ENCODE measurements around the gene GLYATL3. TPM values are rescaled to one million over a fixed set of nuclear protein-coding genes. Genes with fewer than 3 reads are reported as not detected.

The GLYATL3 gene
- not detected for total RNA-seq
- long read RNA-seq, result 0 reads

DNA sequence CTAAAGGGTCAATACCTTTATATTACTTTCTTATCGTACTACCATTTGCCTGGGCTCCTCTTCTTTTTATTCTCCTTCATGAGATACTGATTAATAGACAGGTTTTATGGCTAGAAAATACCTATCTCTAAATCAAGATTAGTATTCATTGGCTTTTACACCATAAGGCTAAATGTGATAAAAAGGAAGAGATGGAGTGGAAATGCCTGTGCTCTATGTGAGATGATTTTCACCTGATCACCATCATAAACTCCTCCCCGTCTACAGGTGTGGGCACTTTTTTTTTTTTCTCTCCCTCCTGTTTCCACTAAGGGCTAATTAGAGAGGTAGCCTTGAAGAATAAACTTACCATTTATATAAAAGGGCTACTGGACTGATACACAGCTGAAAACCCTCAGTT, at the start of gene GLYATL3:
Gene GLYATL3 (plus strand): TSS at position 301 of the 400 bp plus-strand sequence. CDS start 12,068 bp downstream, outside the sequence.
- H3K36me3 ChIP-seq, result no peaks in the 10 kb centered on the region
- no peaks in the 10 kb centered on the region for H3K9me3 ChIP-seq (replicated peaks)
- H3K4me3 ChIP-seq, result no peak within 1 kb of the TSS
- TF ChIP-seq, protein P1, sequence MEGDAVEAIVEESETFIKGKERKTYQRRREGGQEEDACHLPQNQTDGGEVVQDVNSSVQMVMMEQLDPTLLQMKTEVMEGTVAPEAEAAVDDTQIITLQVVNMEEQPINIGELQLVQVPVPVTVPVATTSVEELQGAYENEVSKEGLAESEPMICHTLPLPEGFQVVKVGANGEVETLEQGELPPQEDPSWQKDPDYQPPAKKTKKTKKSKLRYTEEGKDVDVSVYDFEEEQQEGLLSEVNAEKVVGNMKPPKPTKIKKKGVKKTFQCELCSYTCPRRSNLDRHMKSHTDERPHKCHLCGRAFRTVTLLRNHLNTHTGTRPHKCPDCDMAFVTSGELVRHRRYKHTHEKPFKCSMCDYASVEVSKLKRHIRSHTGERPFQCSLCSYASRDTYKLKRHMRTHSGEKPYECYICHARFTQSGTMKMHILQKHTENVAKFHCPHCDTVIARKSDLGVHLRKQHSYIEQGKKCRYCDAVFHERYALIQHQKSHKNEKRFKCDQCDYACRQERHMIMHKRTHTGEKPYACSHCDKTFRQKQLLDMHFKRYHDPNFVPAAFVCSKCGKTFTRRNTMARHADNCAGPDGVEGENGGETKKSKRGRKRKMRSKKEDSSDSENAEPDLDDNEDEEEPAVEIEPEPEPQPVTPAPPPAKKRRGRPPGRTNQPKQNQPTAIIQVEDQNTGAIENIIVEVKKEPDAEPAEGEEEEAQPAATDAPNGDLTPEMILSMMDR (IDR thresholded peaks at IDR 0.05; ENCODE audit: borderline replicate concordance), result no peak
- DNase-seq, result no peak
- H3K4me1 ChIP-seq, result no peaks in the 10 kb centered on the region
- H3K27ac ChIP-seq (replicated peaks), result no peak within 1 kb of the TSS
- intact Hi-C loops (cut with micrococcal nuclease), result no loop called here
- H3K27me3 ChIP-seq (ENCODE audit: low read depth), result no peaks in the 10 kb centered on the region

DNA sequence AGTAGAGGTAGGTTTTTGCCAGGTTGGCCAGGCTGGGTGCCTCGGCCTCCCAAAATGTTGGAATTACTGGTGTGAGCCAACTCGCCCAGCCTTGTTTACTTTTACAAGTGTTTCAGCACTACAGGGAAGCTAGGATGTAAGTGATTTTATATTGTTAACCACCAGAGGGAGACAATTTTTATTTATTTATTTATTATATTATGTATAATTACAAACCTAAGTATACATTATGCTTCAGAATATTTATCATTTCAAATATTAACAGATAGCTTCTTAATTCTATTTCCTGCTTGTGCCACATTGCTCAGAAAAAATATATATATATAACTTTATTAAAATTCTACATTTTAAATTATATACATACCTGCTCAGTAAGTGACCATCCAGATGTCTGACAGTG, 46.5 kb upstream of the GLYATL3 start:
- no peaks in the 10 kb centered on the region for H3K27me3 ChIP-seq (ENCODE audit: low read depth)
- peaks cover 94% of the 10 kb centered on the region for H3K36me3 ChIP-seq
- no peaks in the 10 kb centered on the region for H3K9me3 ChIP-seq (replicated peaks)
- DNase-seq, result no peak
- H3K4me3 ChIP-seq, result no peak overlapping the region
- H3K4me1 ChIP-seq, result no peaks in the 10 kb centered on the region
- no peak overlapping the region for H3K27ac ChIP-seq (replicated peaks)
- intact Hi-C loops (cut with micrococcal nuclease), result no loop called here
- TF ChIP-seq, protein P1 (IDR thresholded peaks at IDR 0.05; ENCODE audit: borderline replicate concordance), result peak; percentile 38

DNA sequence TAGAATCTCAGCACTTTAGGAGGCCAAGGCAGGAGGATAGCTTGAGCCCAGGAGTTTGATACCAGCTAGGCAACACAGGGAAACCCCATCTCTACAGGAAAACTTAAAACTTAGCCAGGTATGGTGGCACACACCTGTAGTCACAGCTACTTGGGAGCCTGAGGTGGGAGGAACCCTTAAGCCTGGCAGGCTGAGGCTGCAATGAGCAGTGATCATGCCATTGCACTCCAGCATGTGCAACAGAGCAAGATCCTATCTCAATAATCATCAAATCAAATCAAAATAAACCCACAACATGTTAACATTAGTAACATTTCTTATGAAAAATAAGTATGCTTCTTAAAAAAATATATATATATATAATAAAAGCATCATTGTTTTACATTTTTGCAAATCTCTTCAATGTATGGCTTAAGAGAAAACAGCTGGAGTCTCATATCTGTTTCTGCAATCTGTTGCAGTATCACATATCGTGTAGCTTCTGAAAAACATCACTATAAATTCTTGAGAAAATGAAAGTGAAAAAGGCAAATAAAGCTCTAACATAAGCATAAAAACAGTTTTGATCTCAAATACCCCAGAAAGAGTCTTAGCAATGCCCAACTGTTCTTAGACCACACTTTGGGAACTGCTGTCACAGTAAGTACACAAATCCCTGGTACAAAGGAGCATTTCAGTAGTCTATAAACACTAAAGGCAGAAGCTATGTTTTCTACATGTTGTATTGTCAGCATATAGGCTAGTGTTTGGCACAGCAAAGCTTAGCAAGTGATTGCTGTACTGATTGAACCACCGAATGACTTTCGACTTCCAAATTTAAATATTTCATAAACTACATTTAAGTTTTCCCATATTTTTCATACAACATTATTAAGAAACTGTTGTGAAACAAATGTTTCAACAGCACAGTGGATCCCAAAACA, 44.7 kb upstream of the GLYATL3 start:
- peaks cover 8% of the 10 kb centered on the region for H3K4me1 ChIP-seq
- H3K36me3 ChIP-seq, result peaks cover 86% of the 10 kb centered on the region
- no peaks in the 10 kb centered on the region for H3K9me3 ChIP-seq (replicated peaks)
- intact Hi-C loops (cut with micrococcal nuclease), result no loop called here
- no peak overlapping the region for H3K27ac ChIP-seq (replicated peaks)
- no peak overlapping the region for H3K4me3 ChIP-seq
- DNase-seq, result no peak
- H3K27me3 ChIP-seq (ENCODE audit: low read depth), result no peaks in the 10 kb centered on the region
- TF ChIP-seq, protein P1 (IDR thresholded peaks at IDR 0.05; ENCODE audit: borderline replicate concordance), result no peak

DNA sequence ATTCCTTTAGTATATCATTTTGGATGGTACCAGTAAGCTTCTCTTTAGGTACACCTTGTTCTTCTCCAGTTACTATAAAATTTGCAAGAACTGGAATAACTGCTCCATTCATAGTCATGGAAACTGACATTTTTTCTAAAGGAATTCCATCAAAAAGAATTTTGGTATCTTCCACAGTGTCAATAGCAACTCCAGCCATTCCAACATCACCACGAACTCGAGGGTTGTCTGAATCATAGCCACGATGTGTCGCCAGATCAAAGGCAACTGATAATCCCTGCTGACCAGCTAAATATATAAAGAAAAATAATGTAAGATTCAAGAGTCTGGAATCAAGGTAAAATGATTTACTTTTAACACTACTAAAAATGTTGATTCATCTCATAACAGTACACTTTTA, 42.0 kb upstream of the GLYATL3 start:
- Histone ChIP-seq H3K4me3 (no peak overlapping the region), H3K9me3 (replicated peaks) (no peaks in the 10 kb centered on the region), H3K27ac (replicated peaks) (no peak overlapping the region), H3K27me3 (ENCODE audit: low read depth) (no peaks in the 10 kb centered on the region), H3K4me1 (peaks cover 35% of the 10 kb centered on the region), H3K36me3 (peaks cover 59% of the 10 kb centered on the region)
- DNase-seq, result no peak
- intact Hi-C loops (cut with micrococcal nuclease), result no loop called here
- TF ChIP-seq, protein P1 (IDR thresholded peaks at IDR 0.05; ENCODE audit: borderline replicate concordance), result no peak

DNA sequence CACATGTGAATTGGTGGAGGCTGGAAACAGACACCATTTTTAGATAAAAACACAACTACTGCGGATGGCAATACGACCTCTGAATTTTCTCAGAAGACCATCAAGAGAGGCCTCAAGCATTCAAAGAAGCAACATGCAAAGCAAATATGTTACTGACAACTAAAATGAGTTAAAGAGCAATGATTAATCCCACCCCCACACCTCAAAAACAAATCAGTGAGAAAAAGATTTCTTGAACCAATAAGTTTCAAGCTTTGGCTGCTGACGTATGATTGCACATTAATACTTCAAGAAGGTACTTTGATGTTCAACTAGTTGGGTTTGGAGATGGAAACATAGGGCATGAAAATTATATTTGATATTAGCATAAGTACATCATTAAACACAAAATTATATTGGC, 37.7 kb upstream of the GLYATL3 start:
- H3K4me3 ChIP-seq, result peak overlapping the region; percentile 88
- no peaks in the 10 kb centered on the region for H3K9me3 ChIP-seq (replicated peaks)
- intact Hi-C loops (cut with micrococcal nuclease), result no loop called here
- no peak for DNase-seq
- H3K36me3 ChIP-seq, result peaks cover 21% of the 10 kb centered on the region
- H3K4me1 ChIP-seq, result peaks cover 51% of the 10 kb centered on the region
- peak overlapping the region; percentile 88 for H3K27ac ChIP-seq (replicated peaks)
- TF ChIP-seq, protein P1 (IDR thresholded peaks at IDR 0.05; ENCODE audit: borderline replicate concordance), result no peak
- H3K27me3 ChIP-seq (ENCODE audit: low read depth), result no peaks in the 10 kb centered on the region
